Measurements from ENCODE around the gene ROBO1.

- no peak for TF ChIP-seq CTCF (IDR thresholded peaks at IDR 0.05)
- TF ChIP-seq POLR2A (IDR thresholded peaks at IDR 0.05), result no peak
These were observed 897.3 kb downstream of the ROBO1 start for GRCh38 chr3:78870484-78870883.
